Neural progenitor cell (in vitro differentiated cells): ENCODE results near the gene CUBN.

Experiments
- EZH2phosphoT487 ChIP-seq: fragments of 200-600 bp; sonication (generic); IDR thresholded peaks from 2 replicates; pipeline ENCODE4 v1.6.1; 2017; ENCODE audit warnings: antibody characterized with exemption
- TF ChIP-seq, protein P1 (sequence below): fragments of 200-600 bp; sonication (generic); IDR thresholded peaks from 2 replicates; pipeline ENCODE4 v1.5.1; 2017; ENCODE audit warnings: antibody characterized with exemption, mild to moderate bottlenecking

DNA sequence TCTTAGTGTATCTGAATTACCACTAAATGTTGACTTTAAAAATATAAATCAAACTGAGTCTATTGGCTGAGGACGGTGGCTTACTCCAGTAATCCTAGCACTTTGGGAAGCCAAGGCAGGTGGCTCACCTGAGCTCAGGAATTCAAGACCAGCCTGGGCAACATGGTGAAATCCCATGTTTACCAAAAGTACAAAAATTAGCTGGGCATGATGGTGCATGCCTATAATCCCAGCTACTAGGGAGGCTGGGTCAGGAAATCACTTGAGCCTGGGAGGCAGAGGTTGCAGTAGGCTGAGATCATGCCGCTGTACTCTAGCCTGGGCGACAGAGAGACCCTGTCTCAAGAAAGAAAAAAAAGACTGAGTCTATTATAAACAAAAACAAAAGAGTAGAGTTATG is 205.9 kb downstream of the CUBN start:
- TF ChIP-seq, protein P1, sequence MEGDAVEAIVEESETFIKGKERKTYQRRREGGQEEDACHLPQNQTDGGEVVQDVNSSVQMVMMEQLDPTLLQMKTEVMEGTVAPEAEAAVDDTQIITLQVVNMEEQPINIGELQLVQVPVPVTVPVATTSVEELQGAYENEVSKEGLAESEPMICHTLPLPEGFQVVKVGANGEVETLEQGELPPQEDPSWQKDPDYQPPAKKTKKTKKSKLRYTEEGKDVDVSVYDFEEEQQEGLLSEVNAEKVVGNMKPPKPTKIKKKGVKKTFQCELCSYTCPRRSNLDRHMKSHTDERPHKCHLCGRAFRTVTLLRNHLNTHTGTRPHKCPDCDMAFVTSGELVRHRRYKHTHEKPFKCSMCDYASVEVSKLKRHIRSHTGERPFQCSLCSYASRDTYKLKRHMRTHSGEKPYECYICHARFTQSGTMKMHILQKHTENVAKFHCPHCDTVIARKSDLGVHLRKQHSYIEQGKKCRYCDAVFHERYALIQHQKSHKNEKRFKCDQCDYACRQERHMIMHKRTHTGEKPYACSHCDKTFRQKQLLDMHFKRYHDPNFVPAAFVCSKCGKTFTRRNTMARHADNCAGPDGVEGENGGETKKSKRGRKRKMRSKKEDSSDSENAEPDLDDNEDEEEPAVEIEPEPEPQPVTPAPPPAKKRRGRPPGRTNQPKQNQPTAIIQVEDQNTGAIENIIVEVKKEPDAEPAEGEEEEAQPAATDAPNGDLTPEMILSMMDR = no peak
- TF ChIP-seq EZH2phosphoT487 = no peak
